Activated naive CD8-positive, alpha-beta T cell treated with anti-CD3 and anti-CD28 coated beads for 36 hours (primary cell): ENCODE data around the gene CREB3L2. TPM values are rescaled to one million over a fixed set of nuclear protein-coding genes. Genes with fewer than 3 reads are reported as not detected.
"Not testable (repeated sequence)": the region's sequence is repeated elsewhere in the genome, so short reads cannot be mapped to it uniquely, and the experiment has no call there.

Source experiments
- DNase-seq: peaks from one replicate; pipeline ENCODE4 v3.0.0; 2021
- H3K27ac Mint-ChIP-seq: one replicate; pipeline ENCODE4 v1.8.0; 2022; ENCODE audit warnings: mild to moderate bottlenecking, moderate library complexity, mixed read lengths
- H3K27me3 Mint-ChIP-seq: one replicate; pipeline ENCODE4 v1.8.0; 2022; ENCODE audit warnings: mild to moderate bottlenecking, mixed read lengths
- H3K36me3 Mint-ChIP-seq: one replicate; pipeline ENCODE4 v1.8.0; 2021; ENCODE audit warnings: mild to moderate bottlenecking, mixed read lengths
- H3K4me1 Mint-ChIP-seq: one replicate; pipeline ENCODE4 v1.8.0; 2021; ENCODE audit warnings: mixed read lengths
- H3K4me3 Mint-ChIP-seq: one replicate; pipeline ENCODE4 v1.8.0; 2022; ENCODE audit warnings: mild to moderate bottlenecking, moderate library complexity, mixed read lengths
- H3K9me3 Mint-ChIP-seq: one replicate; pipeline ENCODE4 v1.8.0; 2022; ENCODE audit warnings: mixed read lengths
- total RNA-seq, 2 experiments: library from RNA; stranded (reverse); gene quantifications; one replicate each; pipeline ENCODE4 v1.2.3, GENCODE V29; 2021

CREB3L2 gene
- total RNA-seq, 2 experiments from 2014 or later = 20.4 to 21.8 TPM

- no peaks in the 10 kb centered on the region for H3K27me3 Mint-ChIP-seq
- H3K9me3 Mint-ChIP-seq = no peaks in the 10 kb centered on the region
- H3K27ac Mint-ChIP-seq = no peak overlapping the region
- H3K4me3 Mint-ChIP-seq = no peak overlapping the region
- DNase-seq = no peak
- peaks cover 9% of the 10 kb centered on the region for H3K36me3 Mint-ChIP-seq
- peaks cover 18% of the 10 kb centered on the region for H3K4me1 Mint-ChIP-seq
Measured at GRCh38 chr7:137916980-137917645, 84.8 kb downstream of the CREB3L2 start.

- peaks cover 16% of the 10 kb centered on the region for H3K4me1 Mint-ChIP-seq
- no peak overlapping the region for H3K27ac Mint-ChIP-seq
- no peak overlapping the region for H3K4me3 Mint-ChIP-seq
- peaks cover 4% of the 10 kb centered on the region for H3K36me3 Mint-ChIP-seq
- no peak for DNase-seq
- H3K27me3 Mint-ChIP-seq = no peaks in the 10 kb centered on the region
- H3K9me3 Mint-ChIP-seq = no peaks in the 10 kb centered on the region
Measured at GRCh38 chr7:137916564-137916963, 85.3 kb downstream of the CREB3L2 start.

GRCh38 chr7:137915266-137915665 is 86.6 kb downstream of the CREB3L2 start:
- peaks cover 5% of the 10 kb centered on the region for H3K36me3 Mint-ChIP-seq
- H3K4me3 Mint-ChIP-seq = no peak overlapping the region
- no peak for DNase-seq
- H3K27ac Mint-ChIP-seq = no peak overlapping the region
- H3K4me1 Mint-ChIP-seq = peaks cover 9% of the 10 kb centered on the region
- no peaks in the 10 kb centered on the region for H3K27me3 Mint-ChIP-seq
- no peaks in the 10 kb centered on the region for H3K9me3 Mint-ChIP-seq

- Mint-ChIP-seq H3K27me3 (no peaks in the 10 kb centered on the region), H3K36me3 (peaks cover 7% of the 10 kb centered on the region), H3K27ac (no peak overlapping the region), H3K4me3 (no peak overlapping the region), H3K4me1 (peaks cover 9% of the 10 kb centered on the region), H3K9me3 (no peaks in the 10 kb centered on the region)
- no peak for DNase-seq
Measured at GRCh38 chr7:137913985-137914384, 87.9 kb downstream of the CREB3L2 start.

GRCh38 chr7:137909042-137909441 is 92.8 kb downstream of the CREB3L2 start:
- Mint-ChIP-seq H3K36me3 (peaks cover 20% of the 10 kb centered on the region), H3K4me1 (no peaks in the 10 kb centered on the region), H3K4me3 (no peak overlapping the region), H3K27me3 (no peaks in the 10 kb centered on the region), H3K9me3 (no peaks in the 10 kb centered on the region), H3K27ac (no peak overlapping the region)
- no peak for DNase-seq

GRCh38 chr7:137908106-137908505 is 93.8 kb downstream of the CREB3L2 start:
- Mint-ChIP-seq H3K9me3 (no peaks in the 10 kb centered on the region), H3K4me1 (peaks cover 6% of the 10 kb centered on the region), H3K27ac (no peak overlapping the region), H3K4me3 (no peak overlapping the region), H3K27me3 (no peaks in the 10 kb centered on the region), H3K36me3 (peaks cover 20% of the 10 kb centered on the region)
- no peak for DNase-seq

GRCh38 chr7:137906636-137907035 is 95.2 kb downstream of the CREB3L2 start:
- H3K27me3 Mint-ChIP-seq, H3K27ac Mint-ChIP-seq, H3K4me3 Mint-ChIP-seq, H3K4me1 Mint-ChIP-seq, DNase-seq, H3K9me3 Mint-ChIP-seq: not testable (repeated sequence)
- peaks cover 20% of the 10 kb centered on the region for H3K36me3 Mint-ChIP-seq

- peaks cover 6% of the 10 kb centered on the region for H3K4me1 Mint-ChIP-seq
- DNase-seq = no peak
- no peaks in the 10 kb centered on the region for H3K9me3 Mint-ChIP-seq
- no peak overlapping the region for H3K4me3 Mint-ChIP-seq
- peaks cover 22% of the 10 kb centered on the region for H3K36me3 Mint-ChIP-seq
- no peaks in the 10 kb centered on the region for H3K27me3 Mint-ChIP-seq
- H3K27ac Mint-ChIP-seq = no peak overlapping the region
Measured at GRCh38 chr7:137904833-137905232, 97.1 kb downstream of the CREB3L2 start.

GRCh38 chr7:137903382-137904169 is 98.3 kb downstream of the CREB3L2 start:
- H3K27ac Mint-ChIP-seq = peak overlapping the region; percentile 58
- H3K4me3 Mint-ChIP-seq = no peak overlapping the region
- no peaks in the 10 kb centered on the region for H3K27me3 Mint-ChIP-seq
- H3K4me1 Mint-ChIP-seq = peaks cover 13% of the 10 kb centered on the region
- H3K36me3 Mint-ChIP-seq = peaks cover 20% of the 10 kb centered on the region
- no peaks in the 10 kb centered on the region for H3K9me3 Mint-ChIP-seq
- DNase-seq = peak; percentile 40

- no peaks in the 10 kb centered on the region for H3K9me3 Mint-ChIP-seq
- peaks cover 28% of the 10 kb centered on the region for H3K4me1 Mint-ChIP-seq
- peaks cover 19% of the 10 kb centered on the region for H3K36me3 Mint-ChIP-seq
- no peak for DNase-seq
- H3K27ac Mint-ChIP-seq = no peak overlapping the region
- no peak overlapping the region for H3K4me3 Mint-ChIP-seq
- H3K27me3 Mint-ChIP-seq = no peaks in the 10 kb centered on the region
Measured at GRCh38 chr7:137900137-137900536, 101.7 kb downstream of the CREB3L2 start.

- H3K27ac Mint-ChIP-seq = peak overlapping the region; percentile 58
Measured at GRCh38 chr7:137898839-137899721, 102.8 kb downstream of the CREB3L2 start.

GRCh38 chr7:137895301-137896221 is 106.3 kb downstream of the CREB3L2 start:
- DNase-seq = peak; percentile 36
- peaks cover 27% of the 10 kb centered on the region for H3K4me1 Mint-ChIP-seq
- H3K9me3 Mint-ChIP-seq = no peaks in the 10 kb centered on the region
- no peaks in the 10 kb centered on the region for H3K27me3 Mint-ChIP-seq
- peak overlapping the region; percentile 25 for H3K4me3 Mint-ChIP-seq
- H3K36me3 Mint-ChIP-seq = peaks cover 35% of the 10 kb centered on the region
- H3K27ac Mint-ChIP-seq = peak overlapping the region; percentile 94

More at GRCh38 chr7:137898839-137899721, 102.8 kb downstream of the CREB3L2 start:
- Mint-ChIP-seq H3K9me3 (no peaks in the 10 kb centered on the region), H3K4me3 (peak overlapping the region; percentile 54), H3K4me1 (peaks cover 32% of the 10 kb centered on the region), H3K36me3 (peaks cover 24% of the 10 kb centered on the region), H3K27me3 (no peaks in the 10 kb centered on the region)
- peak; percentile 82 for DNase-seq

- DNase-seq = no peak
- Mint-ChIP-seq H3K27me3 (no peaks in the 10 kb centered on the region), H3K36me3 (peaks cover 35% of the 10 kb centered on the region), H3K9me3 (no peaks in the 10 kb centered on the region), H3K27ac (no peak overlapping the region), H3K4me3 (no peak overlapping the region), H3K4me1 (peaks cover 24% of the 10 kb centered on the region)
Measured at GRCh38 chr7:137893143-137893742, 108.6 kb downstream of the CREB3L2 start.
